ENCODE data around the gene LRG1. TPM values are rescaled to one million over a fixed set of nuclear protein-coding genes. Genes with fewer than 3 reads are reported as not detected.
A peak's percentile ranks its signal among the peaks of the same experiment; 100 is the strongest.

LRG1 gene
- total RNA-seq, 1 experiment from 2014 or later, result 0.81 TPM

- TF ChIP-seq ZNF512 (CRISPR knock-in tag; IDR thresholded peaks at IDR 0.05; ENCODE audit: borderline replicate concordance) (no peak), MYBL2 (CRISPR knock-in tag; IDR thresholded peaks at IDR 0.05) (no peak), NFYB (CRISPR knock-in tag; conservative IDR thresholded peaks at IDR 0.05; ENCODE audit: low read depth) (no peak), STAT6 (CRISPR knock-in tag; conservative IDR thresholded peaks at IDR 0.05; ENCODE audit: low read depth) (no peak), JUN (CRISPR knock-in tag; IDR thresholded peaks at IDR 0.05) (no peak), FOXP1 (CRISPR knock-in tag; IDR thresholded peaks at IDR 0.05; ENCODE audit: borderline replicate concordance) (no peak), SOX15 (CRISPR knock-in tag; IDR thresholded peaks at IDR 0.05) (no peak)
Measured at GRCh38 chr19:4496304-4496703, 43.5 kb downstream of the LRG1 start (continued).

GRCh38 chr19:4495471-4495870 lies 44.4 kb downstream of the LRG1 start:
- no peaks in the 10 kb centered on the region for H3K4me1 Mint-ChIP-seq

More at GRCh38 chr19:4495471-4495870, 44.4 kb downstream of the LRG1 start:
- ATAC-seq, result peak; percentile 79
- Mint-ChIP-seq H3K9me3 (no peaks in the 10 kb centered on the region), H3K27me3 (ENCODE audit: low read depth) (no peaks in the 10 kb centered on the region), H3K27ac (no peak overlapping the region), H3K36me3 (peaks cover 9% of the 10 kb centered on the region), H3K4me3 (no peak overlapping the region)
- ChIA-PET CTCF (interaction anchor here (0.5 to 2.1 kb wide), 3 partner anchors 12 to 46 kb away, joined by 5 to 8 read pairs (median 6); no protein-coding TSS in a partner anchor), POLR2A (interaction anchor here (0.6 kb wide), 1 partner anchor 352 kb away, joined by 3 read pairs; no protein-coding TSS in a partner anchor)
- TF ChIP-seq E2F1 (CRISPR knock-in tag; IDR thresholded peaks at IDR 0.05), result no peak
- TF ChIP-seq AR (CRISPR knock-in tag; IDR thresholded peaks at IDR 0.05), result no peak
- TF ChIP-seq TP53 (CRISPR knock-in tag; IDR thresholded peaks at IDR 0.05), result no peak
- no peak for TF ChIP-seq OVOL2 (CRISPR knock-in tag; IDR thresholded peaks at IDR 0.05; ENCODE audit: borderline replicate concordance)
- no peak for TF ChIP-seq CREB1 (CRISPR knock-in tag; IDR thresholded peaks at IDR 0.05)
- TF ChIP-seq RELA (CRISPR knock-in tag; IDR thresholded peaks at IDR 0.05; ENCODE audit: borderline replicate concordance), result no peak
- TF ChIP-seq ZMAT4 (CRISPR knock-in tag; IDR thresholded peaks at IDR 0.05), result no peak
- TF ChIP-seq FOXJ3 (CRISPR knock-in tag; IDR thresholded peaks at IDR 0.05; ENCODE audit: borderline replicate concordance), result no peak
- no peak for TF ChIP-seq AFF4 (CRISPR knock-in tag; IDR thresholded peaks at IDR 0.05; ENCODE audit: borderline replicate concordance)
- peak; percentile 44 for DNase-seq (ENCODE audit: low spot score)

Data from WTC11 (cell line).